Left ventricle myocardium inferior (tissue), 1 donor: ENCODE measurements around the gene DLG2. TPM values are rescaled to one million over a fixed set of nuclear protein-coding genes. Genes with fewer than 3 reads are reported as not detected.

Source experiments
- DNase-seq: peaks from one replicate; pipeline ENCODE4 v3.0.0-alpha.2; 2020
- H3K27ac ChIP-seq: fragments of 200-600 bp; replicated peaks from 2 replicates; pipeline ENCODE4 v1.8.0; 2021
- H3K27me3 ChIP-seq: fragments of 200-600 bp; 2 replicates; pipeline ENCODE4 v1.8.0; 2021; ENCODE audit warnings: low read depth
- H3K36me3 ChIP-seq: fragments of 200-600 bp; 2 replicates; pipeline ENCODE4 v1.8.0; 2021
- H3K4me1 ChIP-seq: fragments of 200-600 bp; 2 replicates; pipeline ENCODE4 v1.8.0; 2021
- H3K4me3 ChIP-seq: fragments of 200-600 bp; 2 replicates; pipeline ENCODE4 v1.8.0; 2021; ENCODE audit warnings: mild to moderate bottlenecking, moderate library complexity
- H3K9me3 ChIP-seq: fragments of 200-600 bp; replicated peaks from 2 replicates; pipeline ENCODE4 v1.8.0; 2021
- intact Hi-C: fragments of 100-400 bp; cut with micrococcal nuclease; formaldehyde crosslinking; loops from one replicate; pipeline ENCODE4 v1.11.0; 2022
- total RNA-seq: library from RNA; stranded (reverse); fragmentation: NEBNext Ultra II Directional; extraction: Animal tissue kit (Norgen Biotek cat#: 25700); gene quantifications from one replicate; pipeline ENCODE4 v1.2.1, GENCODE V29; 2021
- TF ChIP-seq, protein P1 (sequence below): fragments of 200-600 bp; IDR thresholded peaks from 2 replicates; pipeline ENCODE4 v1.8.0; 2021; ENCODE audit warnings: antibody characterized with exemption, mild to moderate bottlenecking, borderline replicate concordance
- donor health status: DM: no; HTN: yes; CAD: no; lungs with severe emphysema.

DLG2 gene
- total RNA-seq, 1 donor from 2014 or later, result 6.5 TPM

- intact Hi-C loops, result no loop called here
- H3K4me3 ChIP-seq, result no peak overlapping the region
- TF ChIP-seq, protein P1, sequence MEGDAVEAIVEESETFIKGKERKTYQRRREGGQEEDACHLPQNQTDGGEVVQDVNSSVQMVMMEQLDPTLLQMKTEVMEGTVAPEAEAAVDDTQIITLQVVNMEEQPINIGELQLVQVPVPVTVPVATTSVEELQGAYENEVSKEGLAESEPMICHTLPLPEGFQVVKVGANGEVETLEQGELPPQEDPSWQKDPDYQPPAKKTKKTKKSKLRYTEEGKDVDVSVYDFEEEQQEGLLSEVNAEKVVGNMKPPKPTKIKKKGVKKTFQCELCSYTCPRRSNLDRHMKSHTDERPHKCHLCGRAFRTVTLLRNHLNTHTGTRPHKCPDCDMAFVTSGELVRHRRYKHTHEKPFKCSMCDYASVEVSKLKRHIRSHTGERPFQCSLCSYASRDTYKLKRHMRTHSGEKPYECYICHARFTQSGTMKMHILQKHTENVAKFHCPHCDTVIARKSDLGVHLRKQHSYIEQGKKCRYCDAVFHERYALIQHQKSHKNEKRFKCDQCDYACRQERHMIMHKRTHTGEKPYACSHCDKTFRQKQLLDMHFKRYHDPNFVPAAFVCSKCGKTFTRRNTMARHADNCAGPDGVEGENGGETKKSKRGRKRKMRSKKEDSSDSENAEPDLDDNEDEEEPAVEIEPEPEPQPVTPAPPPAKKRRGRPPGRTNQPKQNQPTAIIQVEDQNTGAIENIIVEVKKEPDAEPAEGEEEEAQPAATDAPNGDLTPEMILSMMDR, result no peak
- H3K27ac ChIP-seq, result no peak overlapping the region
- H3K36me3 ChIP-seq, result no peaks in the 10 kb centered on the region
- peaks cover 47% of the 10 kb centered on the region for H3K9me3 ChIP-seq
- no peaks in the 10 kb centered on the region for H3K27me3 ChIP-seq
- no peaks in the 10 kb centered on the region for H3K4me1 ChIP-seq
- no peak for DNase-seq
These were observed 143.3 kb downstream of the DLG2 start for GRCh38 chr11:85483861-85484260.

DNA sequence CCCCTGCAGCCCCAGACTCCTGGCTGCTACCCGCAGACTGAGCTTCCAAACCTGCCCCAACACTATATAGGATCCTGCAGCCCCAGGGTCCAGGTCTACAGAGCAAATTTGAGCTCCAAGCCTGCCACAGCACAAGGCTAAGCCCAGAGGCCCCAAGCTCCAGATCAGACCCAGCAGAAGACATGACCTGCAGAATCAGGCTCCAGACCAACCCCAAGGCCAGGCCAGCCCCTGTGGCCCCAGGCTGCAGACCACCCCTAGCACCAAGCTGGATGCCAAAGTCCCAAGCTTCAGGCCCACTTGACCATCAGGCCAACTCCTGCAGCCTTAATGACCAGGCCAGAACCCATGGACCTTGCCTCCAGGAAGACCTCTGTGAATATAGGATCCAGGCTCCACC lies 145.3 kb downstream of the DLG2 start:
- H3K4me1 ChIP-seq, result no peaks in the 10 kb centered on the region
- TF ChIP-seq, protein P1, result no peak
- no peaks in the 10 kb centered on the region for H3K36me3 ChIP-seq
- H3K27me3 ChIP-seq, result no peaks in the 10 kb centered on the region
- no peak overlapping the region for H3K4me3 ChIP-seq
- DNase-seq, result no peak
- no peak overlapping the region for H3K27ac ChIP-seq
- peaks cover 29% of the 10 kb centered on the region for H3K9me3 ChIP-seq
- intact Hi-C loops, result no loop called here

GRCh38 chr11:85475660-85476517 lies 151.3 kb downstream of the DLG2 start:
- Histone ChIP-seq H3K27me3 (no peaks in the 10 kb centered on the region), H3K4me3 (no peak overlapping the region), H3K27ac (no peak overlapping the region), H3K9me3 (peaks cover 13% of the 10 kb centered on the region), H3K4me1 (peaks cover 6% of the 10 kb centered on the region), H3K36me3 (no peaks in the 10 kb centered on the region)
- intact Hi-C loops, result no loop called here
- TF ChIP-seq, protein P1, result no peak
- DNase-seq, result no peak

GRCh38 chr11:85472953-85473352 lies 154.2 kb downstream of the DLG2 start:
- Histone ChIP-seq H3K27me3 (no peaks in the 10 kb centered on the region), H3K36me3 (no peaks in the 10 kb centered on the region), H3K9me3 (peaks cover 14% of the 10 kb centered on the region), H3K27ac (no peak overlapping the region), H3K4me3 (no peak overlapping the region), H3K4me1 (peaks cover 6% of the 10 kb centered on the region)
- intact Hi-C loops, result no loop called here
- TF ChIP-seq, protein P1, result no peak
- no peak for DNase-seq

- TF ChIP-seq, protein P1, result peak; percentile 42
- no peaks in the 10 kb centered on the region for H3K27me3 ChIP-seq
- H3K27ac ChIP-seq, result no peak overlapping the region
- peaks cover 7% of the 10 kb centered on the region for H3K9me3 ChIP-seq
- intact Hi-C loops, result no loop called here
- H3K4me3 ChIP-seq, result no peak overlapping the region
- DNase-seq, result no peak
- no peaks in the 10 kb centered on the region for H3K36me3 ChIP-seq
- no peaks in the 10 kb centered on the region for H3K4me1 ChIP-seq
These were observed 162.9 kb downstream of the DLG2 start for GRCh38 chr11:85464283-85464682.
